ENCODE results near the gene ZBED6.
"Not testable (repeated sequence)": the region's sequence is repeated elsewhere in the genome, so short reads cannot be mapped to it uniquely, and the experiment has no call there.

Gene ZBED6, protein sequence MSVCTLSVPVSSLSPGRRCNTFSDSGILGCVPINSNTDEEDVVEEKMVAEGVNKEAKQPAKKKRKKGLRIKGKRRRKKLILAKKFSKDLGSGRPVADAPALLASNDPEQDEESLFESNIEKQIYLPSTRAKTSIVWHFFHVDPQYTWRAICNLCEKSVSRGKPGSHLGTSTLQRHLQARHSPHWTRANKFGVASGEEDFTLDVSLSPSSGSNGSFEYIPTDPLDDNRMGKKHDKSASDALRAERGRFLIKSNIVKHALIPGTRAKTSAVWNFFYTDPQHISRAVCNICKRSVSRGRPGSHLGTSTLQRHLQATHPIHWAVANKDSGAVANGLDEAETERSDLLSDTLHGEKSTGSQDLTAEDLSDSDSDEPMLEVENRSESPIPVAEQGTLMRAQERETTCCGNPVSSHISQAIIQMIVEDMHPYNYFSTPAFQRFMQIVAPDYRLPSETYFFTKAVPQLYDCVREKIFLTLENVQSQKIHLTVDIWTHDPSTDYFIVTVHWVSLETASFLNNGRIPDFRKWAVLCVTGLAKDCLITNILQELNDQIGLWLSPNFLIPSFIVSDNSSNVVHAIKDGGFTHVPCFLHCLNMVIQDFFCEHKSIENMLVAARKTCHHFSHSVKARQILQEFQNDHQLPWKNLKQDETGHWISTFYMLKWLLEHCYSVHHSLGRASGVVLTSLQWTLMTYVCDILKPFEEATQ (N-terminal part only)

DNA sequence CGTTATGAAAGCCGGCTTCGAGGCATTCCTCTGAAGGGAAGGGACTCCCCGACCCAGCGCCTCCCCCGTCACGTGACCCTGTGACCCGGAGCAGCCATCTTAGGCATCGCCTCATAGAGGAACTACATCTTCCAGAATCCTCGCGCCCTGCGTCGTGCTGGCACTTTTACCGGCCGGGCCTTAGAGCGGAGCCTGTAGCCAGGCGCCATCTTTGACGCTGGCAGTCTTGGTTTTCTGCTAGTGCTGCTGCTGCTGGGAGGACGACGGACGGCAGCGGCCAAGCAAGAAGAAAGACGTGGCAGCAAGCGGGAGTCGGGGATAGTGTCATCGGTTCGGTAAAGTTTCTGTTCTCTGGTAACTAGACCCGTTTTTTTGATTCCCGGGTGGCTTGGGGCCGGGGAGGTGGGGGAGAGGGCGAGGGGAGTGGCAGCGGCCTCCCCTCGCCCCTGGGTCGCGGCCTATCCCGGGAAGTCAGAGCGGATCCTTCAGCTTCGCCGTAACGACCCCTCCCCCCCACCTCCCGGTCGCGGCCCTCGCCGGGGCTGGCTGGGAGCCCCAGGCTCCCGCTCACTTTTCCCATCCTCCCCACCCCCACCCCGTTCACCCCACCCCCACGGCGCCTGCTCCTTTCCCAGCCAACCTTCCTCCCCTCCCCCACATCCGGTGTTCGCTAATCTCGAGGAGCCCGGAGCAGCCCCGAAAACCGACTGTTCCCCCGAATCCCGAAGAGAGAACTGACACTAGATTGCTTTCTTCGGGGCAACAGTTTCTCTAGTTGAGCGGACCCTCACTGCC lies at the start of gene ZBED6, which contains the start of gene ZC3H11A:
ZBED6 (plus strand) TSS at position 183 of the 795 bp plus-strand sequence. CDS start 1,900 bp downstream, outside the sequence.
ZC3H11A (plus strand) TSS at position 183 of the 795 bp plus-strand sequence. CDS start 21,448 bp downstream, outside the sequence.
- peak; percentile 98 to 99 for DNase-seq

DNA sequence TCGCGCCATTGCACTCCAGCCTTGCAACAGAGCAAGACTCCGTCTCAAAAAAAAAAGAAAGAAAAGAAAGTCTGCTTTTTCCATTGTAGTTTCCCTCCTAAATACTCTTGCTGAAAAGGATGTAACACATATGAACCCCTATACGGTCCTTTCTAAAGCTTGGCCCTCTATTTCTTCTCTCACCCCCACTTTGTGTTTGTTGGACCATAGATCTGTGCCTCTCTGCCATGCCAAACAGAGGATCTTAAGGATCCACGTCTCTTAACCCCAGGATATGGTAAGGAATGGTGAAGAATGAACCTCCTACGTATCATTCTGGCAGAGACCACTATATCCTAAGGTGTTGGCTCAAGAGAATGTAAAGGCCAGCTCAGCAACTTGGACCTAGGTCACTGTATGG lies 49.1 kb upstream of the ZBED6 start:
- no peak for DNase-seq

DNA sequence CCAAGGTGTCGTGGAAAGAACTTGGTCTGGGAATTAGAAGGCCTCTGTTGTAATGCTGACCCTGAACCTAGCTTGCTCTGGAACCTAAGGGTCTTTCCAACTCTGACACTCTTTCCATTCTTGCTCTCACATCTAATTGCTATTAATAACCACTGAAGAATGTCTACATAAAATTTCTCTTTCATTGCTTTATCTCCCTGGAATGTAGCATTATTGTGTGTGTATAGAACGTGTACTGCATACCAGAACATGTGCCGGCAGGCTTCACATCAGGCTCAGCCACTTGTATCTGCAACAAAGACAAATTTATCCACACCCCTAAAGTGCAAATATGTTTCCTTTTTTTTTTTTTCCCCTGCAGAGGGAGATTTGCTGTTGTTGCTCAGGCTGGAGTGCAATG lies 44.4 kb upstream of the ZBED6 start:
- DNase-seq, result no peak

GRCh38 chr1:203751618-203752361 lies 43.6 kb upstream of the ZBED6 start:
- DNase-seq, result not testable (repeated sequence)

DNA sequence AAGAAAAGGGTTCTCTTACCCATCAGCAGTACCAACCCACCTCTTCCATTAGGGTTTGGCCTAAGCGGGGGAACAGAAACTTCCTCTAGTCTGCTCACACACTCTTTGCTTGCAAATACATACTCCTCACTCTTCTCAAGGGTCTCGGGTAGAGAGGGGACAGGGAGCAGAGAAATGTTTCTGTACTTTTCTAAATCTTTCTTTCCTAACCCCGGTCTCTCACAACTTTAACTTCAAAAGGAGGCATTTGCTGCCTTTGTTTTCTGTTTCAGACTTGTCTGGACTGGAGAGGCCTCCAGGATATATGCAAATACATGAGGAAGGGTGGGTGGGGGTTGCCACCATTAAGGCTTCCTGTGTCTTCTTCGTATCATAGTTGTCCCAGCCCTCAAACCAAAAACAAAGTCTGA lies 41.0 kb upstream of the ZBED6 start:
- DNase-seq, result peak in 1 of 2 experiments; percentile 30

GRCh38 chr1:203756036-203756435 lies 39.4 kb upstream of the ZBED6 start:
- DNase-seq, result no peak

- DNase-seq, result not testable (repeated sequence)
Observed at GRCh38 chr1:203758749-203759148, 36.7 kb upstream of the ZBED6 start.

DNA sequence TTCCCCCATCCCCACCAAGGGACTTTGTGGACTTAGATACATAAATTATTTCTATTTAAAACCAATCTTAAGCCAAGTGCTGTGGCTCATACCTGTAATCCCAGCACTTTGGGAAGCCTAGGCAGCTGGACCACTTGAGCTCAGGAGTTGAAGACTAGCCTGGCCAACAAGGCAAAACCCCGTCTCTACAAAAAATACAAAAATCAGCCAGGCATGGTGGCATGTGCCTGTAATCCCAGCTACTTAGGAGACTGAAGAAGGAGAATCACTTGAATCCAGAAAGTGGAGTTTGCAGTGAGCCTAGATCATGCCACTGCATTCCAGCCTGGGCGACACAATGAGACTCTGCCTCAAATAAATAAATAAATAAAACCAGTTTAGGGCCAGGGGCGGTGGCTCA lies 34.9 kb upstream of the ZBED6 start:
- no peak for DNase-seq

- DNase-seq, result not testable (repeated sequence)
Observed at GRCh38 chr1:203761958-203762357, 33.5 kb upstream of the ZBED6 start.

- no peak for DNase-seq
Observed at GRCh38 chr1:203763505-203763904, 31.9 kb upstream of the ZBED6 start.

- DNase-seq, result peak in 1 of 2 experiments; percentile 27
Observed at GRCh38 chr1:203764105-203765028, 31.1 kb upstream of the ZBED6 start.

DNA sequence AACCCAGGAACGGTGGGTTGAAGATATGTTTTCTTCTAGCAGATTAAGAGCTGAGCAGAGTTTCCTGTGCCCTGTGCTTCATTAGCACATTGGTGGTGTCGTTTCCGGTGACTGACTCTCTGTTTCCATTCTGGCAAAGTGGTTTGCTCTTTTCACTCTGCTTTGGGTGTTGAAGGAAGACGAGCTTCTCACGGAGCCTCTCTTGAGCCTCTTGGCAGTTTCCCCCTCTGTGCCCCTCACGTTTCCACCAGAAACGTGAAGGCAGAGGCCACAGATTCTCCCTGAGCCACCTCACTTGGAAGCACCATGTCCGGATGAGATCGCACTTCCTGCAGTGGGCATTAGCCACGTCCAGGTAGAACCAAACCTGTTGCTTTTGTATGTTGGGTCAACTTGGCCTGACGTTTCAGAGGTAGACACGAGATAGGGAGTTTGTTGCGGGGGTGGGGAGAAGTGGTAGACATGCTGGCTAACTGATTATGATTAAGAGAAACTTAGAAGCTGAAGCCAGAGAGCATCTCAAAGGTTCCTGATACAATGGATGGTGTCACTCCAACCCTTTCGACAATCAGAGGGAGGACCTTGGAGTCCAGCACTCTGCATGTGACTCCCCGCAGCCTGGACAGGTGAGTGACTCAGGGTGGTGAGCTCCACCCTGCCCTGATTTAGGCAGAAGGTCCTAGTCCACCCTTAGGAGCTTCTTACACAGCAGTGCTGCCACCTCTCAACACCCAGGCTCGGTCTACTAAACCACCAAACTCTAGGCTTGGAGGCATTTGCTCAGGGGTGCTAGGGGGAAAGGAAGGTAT lies 30.2 kb upstream of the ZBED6 start, which contains the start of gene LAX1:
LAX1 (plus strand) TSS at position 155 of the 809 bp plus-strand sequence; CDS start at position 538, 383 bp downstream.
- DNase-seq, result peak; percentile 68 to 79

GRCh38 chr1:203768256-203768655 lies 27.2 kb upstream of the ZBED6 start:
- DNase-seq, result no peak

DNA sequence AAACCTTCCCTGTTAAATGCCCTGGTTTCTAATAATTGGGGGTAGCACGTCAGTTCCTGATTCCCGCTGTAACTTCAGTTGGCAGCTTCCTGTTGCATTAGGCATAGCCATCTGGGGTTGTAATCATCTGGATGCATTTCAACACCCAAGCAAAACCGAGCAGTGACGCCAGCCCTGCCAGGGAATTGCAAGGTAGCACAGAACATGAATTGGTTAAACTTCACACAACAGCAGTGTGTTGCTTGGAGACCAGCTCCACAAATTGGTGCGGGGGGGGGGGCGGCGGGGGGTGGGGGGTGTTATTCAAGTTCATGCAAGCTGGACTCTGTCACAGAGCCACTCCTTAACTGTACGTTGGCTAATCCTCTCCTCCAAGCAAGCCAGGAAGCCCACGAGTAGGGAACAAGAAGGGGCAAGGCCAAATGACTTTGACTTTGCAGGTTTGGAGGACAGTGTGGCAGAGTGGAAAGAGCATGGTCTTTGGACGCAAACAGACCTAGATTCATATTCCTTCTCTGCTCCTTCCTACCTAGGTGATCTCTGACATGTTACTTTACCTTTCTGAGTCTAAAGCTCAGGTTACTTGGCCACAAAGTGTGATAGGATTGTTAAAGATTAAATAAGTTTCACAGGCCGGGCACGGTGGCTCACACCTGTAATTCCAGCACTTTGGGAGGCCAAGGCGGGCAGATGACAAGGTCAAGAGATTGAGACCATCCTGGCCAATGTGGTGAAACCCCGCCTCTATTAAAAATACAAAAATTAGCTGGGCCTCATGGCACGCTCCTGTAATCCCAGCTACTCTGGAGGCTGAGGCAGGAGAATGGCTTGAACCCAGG lies 25.7 kb upstream of the ZBED6 start:
- DNase-seq, result no peak

GRCh38 chr1:203771901-203772301 lies 23.5 kb upstream of the ZBED6 start:
- DNase-seq, result no peak

DNA sequence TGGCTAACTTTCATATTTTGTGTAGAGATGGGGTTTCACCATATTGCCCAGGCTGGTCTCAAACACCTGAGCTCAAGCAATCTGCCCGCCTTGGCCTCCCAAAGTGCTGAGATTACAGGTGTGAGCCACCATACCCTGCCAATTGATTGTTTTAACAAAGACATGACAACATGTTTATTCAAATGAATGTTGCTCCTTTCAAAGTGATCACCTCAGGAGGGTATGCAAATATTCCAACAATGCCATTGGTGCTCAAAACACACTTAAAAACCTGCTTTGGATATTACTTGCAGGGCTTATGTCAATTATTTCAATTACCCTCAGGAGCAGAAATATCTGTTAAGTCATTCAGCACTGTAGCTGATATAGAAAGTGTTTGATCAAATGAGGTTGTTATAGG lies 22.6 kb upstream of the ZBED6 start:
- DNase-seq, result no peak

- DNase-seq, result no peak
Observed at GRCh38 chr1:203776636-203777035, 18.8 kb upstream of the ZBED6 start.

- DNase-seq, result no peak
Observed at GRCh38 chr1:203777596-203777995, 17.8 kb upstream of the ZBED6 start.

DNA sequence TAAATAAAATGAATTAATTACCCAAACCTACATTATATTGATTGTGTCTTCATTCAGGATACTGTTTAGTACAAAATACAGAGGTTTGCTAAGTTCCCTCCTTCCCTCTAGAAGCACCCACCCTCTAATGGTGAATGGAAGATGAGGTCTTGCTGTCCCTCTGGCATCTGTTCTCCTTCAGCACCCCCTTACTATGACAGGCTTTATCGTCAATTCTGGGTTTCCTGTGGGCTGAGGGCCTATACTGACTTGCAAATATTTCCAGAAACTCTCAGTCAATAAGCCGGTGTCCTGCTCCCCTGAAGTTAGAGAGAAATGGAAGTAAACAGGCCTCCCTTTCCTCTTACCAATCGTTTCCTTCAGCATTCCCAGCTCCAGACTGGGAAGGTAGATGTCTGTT lies 17.3 kb upstream of the ZBED6 start:
- DNase-seq, result no peak
